ENCODE measurements around the gene CHRNB2. TPM values are rescaled to one million over a fixed set of nuclear protein-coding genes. Genes with fewer than 3 reads are reported as not detected.

CHRNB2 gene
- total RNA-seq, 1 donor from 2014 or later = not detected

GRCh38 chr1:154552036-154552435 lies 15.5 kb upstream of the CHRNB2 start:
- intact Hi-C loops (cut with micrococcal nuclease) = no loop called here

DNA sequence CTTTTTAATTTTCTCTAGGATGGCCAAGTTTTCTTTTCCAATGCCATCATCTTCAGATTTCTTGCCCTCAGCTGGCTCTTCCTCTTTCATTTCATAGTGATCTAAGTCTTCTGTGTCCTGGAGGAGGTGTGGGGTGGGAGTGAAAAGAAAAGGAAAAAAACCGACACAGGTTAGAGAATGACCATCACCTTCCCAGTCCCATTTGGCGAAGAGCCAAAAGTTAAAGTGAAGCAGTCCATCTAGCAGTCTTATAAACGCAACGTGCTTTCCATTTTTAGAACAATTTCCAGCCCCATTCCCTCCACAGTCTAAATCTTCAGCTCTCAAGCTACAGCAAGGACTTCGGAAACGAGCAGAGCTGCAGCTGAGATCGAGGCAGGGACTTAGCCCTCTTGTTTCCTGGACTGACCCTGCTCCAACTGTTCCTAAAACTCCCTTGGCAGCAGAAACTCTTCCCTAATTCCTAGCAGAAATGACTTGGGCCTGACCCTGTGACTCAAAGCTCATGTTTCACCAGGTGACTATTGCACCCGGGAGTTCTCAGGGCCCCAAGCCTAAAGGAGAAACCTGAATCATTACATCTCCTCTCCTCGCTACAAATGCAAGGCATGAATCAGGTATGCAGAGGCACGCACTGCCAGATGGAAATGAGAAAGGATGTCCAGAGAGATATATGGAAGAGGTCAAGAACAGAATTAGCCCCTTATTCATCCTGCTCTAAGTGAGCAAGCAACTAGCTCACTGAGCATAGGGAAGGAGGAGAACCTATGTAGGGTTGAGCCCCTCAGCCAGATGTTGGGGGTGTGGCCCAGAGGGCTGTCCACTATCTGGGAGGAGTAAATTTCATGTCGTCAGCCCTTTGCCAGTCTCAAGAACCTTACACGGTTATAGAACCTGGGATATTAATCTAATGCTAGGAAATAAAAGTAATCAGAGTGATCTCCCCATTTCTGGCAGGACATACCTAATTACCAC lies 14.2 kb upstream of the CHRNB2 start:
- intact Hi-C loops (cut with micrococcal nuclease) = no loop called here

- intact Hi-C loops (cut with micrococcal nuclease) = loop anchor here (2.0 to 5.0 kb wide), 4 partner anchors 149 to 716 kb away; partner anchors contain the start of genes CLK2, IL6R, KRTCAP2 and TRIM46
Observed at GRCh38 chr1:154556422-154556821, 11.2 kb upstream of the CHRNB2 start.

GRCh38 chr1:154557248-154557938 lies 10.2 kb upstream of the CHRNB2 start:
- intact Hi-C loops (cut with micrococcal nuclease) = loop anchor here (2.0 to 5.0 kb wide), 4 partner anchors 150 to 715 kb away; partner anchors contain the start of genes CLK2, IL6R, KRTCAP2 and TRIM46

- intact Hi-C loops (cut with micrococcal nuclease) = loop anchor here (1.0 to 5.0 kb wide), 9 partner anchors 151 to 714 kb away; partner anchors contain the start of genes CKS1B, CLK2, HAX1 and IL6R
Observed at GRCh38 chr1:154557939-154558719, 9.4 kb upstream of the CHRNB2 start, which contains the start of gene UBE2Q1. UBE2Q1 (minus strand) TSS chr1:154558662; CDS start chr1:154558553, 109 bp downstream.

- intact Hi-C loops (cut with micrococcal nuclease) = loop anchor here (1.0 to 5.0 kb wide), 24 partner anchors 9 to 713 kb away; partner anchors contain the start of genes ADAM15, CKS1B, CLK2 and HAX1
Observed at GRCh38 chr1:154558720-154559465, 8.7 kb upstream of the CHRNB2 start.

GRCh38 chr1:154559466-154560044 lies 8.0 kb upstream of the CHRNB2 start:
- intact Hi-C loops (cut with micrococcal nuclease) = loop anchor here (1.0 to 5.0 kb wide), 22 partner anchors 9 to 713 kb away; partner anchors contain the start of genes ADAM15, CLK2, IL6R and KCNN3

GRCh38 chr1:154565876-154566275 lies 1.7 kb upstream of the CHRNB2 start:
- intact Hi-C loops (cut with micrococcal nuclease) = no loop called here

GRCh38 chr1:154568157-154568815 lies 708 bp downstream of the CHRNB2 start:
- intact Hi-C loops (cut with micrococcal nuclease) = loop anchor here (1.0 kb wide), 1 partner anchor 9 kb away; no protein-coding TSS in a partner anchor

DNA sequence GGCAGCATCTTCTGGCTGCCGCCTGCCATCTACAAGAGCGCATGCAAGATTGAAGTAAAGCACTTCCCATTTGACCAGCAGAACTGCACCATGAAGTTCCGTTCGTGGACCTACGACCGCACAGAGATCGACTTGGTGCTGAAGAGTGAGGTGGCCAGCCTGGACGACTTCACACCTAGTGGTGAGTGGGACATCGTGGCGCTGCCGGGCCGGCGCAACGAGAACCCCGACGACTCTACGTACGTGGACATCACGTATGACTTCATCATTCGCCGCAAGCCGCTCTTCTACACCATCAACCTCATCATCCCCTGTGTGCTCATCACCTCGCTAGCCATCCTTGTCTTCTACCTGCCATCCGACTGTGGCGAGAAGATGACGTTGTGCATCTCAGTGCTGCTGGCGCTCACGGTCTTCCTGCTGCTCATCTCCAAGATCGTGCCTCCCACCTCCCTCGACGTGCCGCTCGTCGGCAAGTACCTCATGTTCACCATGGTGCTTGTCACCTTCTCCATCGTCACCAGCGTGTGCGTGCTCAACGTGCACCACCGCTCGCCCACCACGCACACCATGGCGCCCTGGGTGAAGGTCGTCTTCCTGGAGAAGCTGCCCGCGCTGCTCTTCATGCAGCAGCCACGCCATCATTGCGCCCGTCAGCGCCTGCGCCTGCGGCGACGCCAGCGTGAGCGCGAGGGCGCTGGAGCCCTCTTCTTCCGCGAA lies 3.8 kb downstream of the CHRNB2 start:
- intact Hi-C loops (cut with micrococcal nuclease) = no loop called here

DNA sequence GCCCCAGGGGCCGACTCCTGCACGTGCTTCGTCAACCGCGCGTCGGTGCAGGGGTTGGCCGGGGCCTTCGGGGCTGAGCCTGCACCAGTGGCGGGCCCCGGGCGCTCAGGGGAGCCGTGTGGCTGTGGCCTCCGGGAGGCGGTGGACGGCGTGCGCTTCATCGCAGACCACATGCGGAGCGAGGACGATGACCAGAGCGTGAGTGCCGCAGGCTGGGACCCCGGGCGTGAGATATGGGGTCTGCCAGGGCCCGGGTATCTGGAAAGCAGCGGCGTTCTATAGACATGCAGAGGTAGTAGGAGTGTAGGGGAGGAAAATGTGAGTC lies 4.3 kb downstream of the CHRNB2 start:
- intact Hi-C loops (cut with micrococcal nuclease) = no loop called here

GRCh38 chr1:154572468-154573167 lies 5.0 kb downstream of the CHRNB2 start:
- intact Hi-C loops (cut with micrococcal nuclease) = no loop called here

GRCh38 chr1:154573168-154573510 lies 5.6 kb downstream of the CHRNB2 start:
- intact Hi-C loops (cut with micrococcal nuclease) = no loop called here

DNA sequence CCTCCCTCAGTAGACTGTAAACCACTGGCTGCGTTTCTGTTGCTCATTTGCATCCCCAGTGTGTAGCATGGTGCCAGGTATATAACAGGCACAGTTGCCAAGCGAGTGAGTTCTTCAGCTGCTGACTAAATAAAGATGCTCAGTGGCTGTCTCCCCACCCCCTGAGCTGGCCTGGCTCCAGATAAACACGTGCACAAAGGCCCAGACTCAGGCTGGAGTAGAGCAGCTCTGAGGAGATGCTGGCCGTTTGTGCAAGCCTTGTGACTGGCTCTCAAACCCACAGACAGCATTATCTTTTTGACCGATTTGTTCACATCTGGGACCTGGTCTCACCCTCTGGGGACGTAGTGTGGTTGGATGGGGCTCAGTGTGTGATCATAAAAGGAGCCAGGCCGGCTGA lies 7.1 kb downstream of the CHRNB2 start:
- intact Hi-C loops (cut with micrococcal nuclease) = no loop called here

DNA sequence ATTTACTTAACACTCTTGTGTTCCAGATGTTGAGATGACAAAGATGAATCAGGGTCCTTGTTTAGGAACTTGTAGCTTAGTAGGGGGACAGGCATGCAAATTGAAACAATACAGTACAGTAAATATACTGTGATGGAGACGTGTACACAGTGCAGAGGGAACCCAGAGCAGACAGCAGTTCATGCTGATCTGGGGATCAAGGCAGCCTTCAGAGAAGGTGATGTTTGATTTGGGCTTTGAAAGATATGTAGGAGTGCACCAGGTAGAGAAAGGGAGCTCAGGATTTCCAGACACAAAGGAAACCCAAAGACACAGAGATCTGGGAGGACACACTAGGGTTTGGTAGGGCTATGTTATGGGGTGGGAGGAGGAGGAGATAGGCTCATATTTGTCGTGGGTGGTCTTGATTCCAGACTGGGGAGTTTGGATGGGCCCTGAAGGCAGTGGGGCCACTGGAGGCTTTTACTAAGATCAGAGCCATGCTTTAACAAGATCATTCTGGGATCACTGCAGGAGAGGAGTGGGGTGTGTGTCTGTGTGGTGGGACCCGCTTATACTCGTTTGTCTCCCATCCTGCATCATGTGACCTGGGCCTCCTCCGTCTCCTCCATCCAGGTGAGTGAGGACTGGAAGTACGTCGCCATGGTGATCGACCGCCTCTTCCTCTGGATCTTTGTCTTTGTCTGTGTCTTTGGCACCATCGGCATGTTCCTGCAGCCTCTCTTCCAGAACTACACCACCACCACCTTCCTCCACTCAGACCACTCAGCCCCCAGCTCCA lies 7.8 kb downstream of the CHRNB2 start:
- intact Hi-C loops (cut with micrococcal nuclease) = no loop called here

DNA sequence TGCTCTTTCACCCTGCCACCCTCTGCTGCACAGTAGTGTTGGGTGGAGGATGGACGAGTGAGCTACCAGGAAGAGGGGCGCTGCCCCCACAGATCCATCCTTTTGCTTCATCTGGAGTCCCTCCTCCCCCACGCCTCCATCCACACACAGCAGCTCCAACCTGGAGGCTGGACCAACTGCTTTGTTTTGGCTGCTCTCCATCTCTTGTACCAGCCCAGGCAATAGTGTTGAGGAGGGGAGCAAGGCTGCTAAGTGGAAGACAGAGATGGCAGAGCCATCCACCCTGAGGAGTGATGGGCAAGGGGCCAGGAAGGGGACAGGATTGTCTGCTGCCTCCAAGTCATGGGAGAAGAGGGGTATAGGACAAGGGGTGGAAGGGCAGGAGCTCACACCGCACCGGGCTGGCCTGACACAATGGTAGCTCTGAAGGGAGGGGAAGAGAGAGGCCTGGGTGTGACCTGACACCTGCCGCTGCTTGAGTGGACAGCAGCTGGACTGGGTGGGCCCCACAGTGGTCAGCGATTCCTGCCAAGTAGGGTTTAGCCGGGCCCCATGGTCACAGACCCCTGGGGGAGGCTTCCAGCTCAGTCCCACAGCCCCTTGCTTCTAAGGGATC lies 8.5 kb downstream of the CHRNB2 start:
- intact Hi-C loops (cut with micrococcal nuclease) = no loop called here

Data from T-helper 1 cell treated with Interleukin-12 subunit alpha and Interleukin-12 subunit beta and Interleukin-4 antibody, amounts not matched to agents 30 ng/mL and 1 ng/mL, for 36 hours (primary cell).